NCI-H2081 (cell line): ENCODE results near the gene TTC38.

Source experiments
- DNase-seq, 2 experiments: peaks; one replicate each; lab custom pipeline; 2025; lab: John Stamatoyannopoulos, UW

Gene TTC38

DNA sequence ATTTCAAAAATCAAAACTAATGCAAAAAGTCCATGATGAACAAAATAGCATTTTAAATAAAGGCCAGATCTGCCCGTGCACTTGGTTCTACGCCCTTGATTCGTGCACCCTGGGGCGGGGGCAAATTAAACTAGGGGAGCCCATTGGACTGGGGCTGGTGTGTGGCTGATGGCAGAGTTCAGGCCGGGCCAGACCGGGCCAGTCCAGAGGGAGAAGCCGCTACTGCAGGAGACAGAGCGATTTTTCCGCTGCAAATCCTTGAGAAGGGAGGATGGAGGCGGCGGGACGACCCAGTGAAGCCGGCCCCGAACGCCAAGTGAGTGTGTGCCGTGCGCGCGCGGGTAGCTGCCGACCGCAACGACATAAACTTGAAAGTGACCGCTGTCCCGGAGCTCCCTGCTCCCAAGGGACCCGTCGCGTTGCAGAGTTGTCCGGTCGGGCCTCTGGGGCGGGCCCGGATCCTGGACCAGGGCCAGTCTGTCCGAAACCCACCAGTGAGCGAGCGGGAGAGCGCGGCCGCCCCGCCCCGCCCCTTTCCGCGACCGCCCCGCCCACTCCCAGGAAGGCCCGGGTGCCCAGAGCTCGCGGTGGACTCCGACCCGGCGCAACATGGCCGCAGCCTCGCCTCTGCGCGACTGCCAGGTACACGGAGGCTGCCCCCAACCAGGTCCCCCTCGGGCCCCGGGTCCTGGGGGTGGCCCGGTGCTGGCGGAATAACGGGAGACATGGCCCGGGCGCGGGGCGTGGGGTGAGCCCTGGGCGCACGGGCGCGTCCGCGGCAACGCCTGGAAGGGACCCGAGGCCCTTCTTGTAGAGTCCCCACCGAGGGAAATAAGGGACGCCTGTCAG is at the start of gene TTC38:
TSS of gene TTC38 (plus strand) at position 578 of the 849 bp plus-strand sequence. CDS start at position 610, 32 bp downstream.
- DNase-seq: peak in 1 of 2 experiments; percentile 40

DNA sequence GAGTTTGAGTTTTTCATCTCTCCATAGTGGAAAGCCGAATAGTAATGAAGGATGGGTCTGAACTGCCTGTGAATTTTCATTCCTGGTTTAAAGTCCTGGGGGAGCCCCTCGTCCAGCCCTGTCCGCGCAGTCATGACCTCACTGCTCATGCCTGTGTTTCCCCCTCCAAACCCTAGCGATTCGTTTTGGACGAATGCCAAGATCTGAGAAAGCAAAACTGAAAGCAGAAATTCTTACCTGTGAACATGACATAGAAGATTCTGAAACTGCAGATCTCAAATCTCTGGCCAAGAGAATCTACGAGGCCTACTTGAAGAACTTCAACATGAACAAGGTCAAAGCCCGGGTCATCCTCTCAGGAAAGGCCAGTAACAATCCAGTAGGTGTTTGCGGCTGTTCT is 48.2 kb upstream of the TTC38 start:
- peak in 1 of 2 experiments; percentile 2 for DNase-seq

DNA sequence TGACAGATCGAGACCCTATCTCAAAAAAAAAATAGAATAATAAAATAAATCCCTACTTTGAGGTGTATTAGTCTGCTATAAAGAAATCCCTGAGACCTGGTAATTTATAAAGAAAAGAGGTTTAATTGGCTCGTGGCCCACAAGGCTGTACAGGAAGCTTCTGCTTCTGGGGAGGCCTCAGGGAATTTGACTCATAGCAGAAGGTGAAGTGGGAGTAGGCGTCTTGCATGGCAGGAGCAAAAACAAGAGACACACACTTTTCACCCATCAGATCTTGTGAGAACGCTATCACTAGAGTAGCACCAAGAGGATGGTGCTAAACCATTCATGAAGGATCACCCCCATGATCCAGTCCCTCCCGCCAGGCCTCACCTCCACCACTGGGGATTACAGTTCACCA is 46.9 kb upstream of the TTC38 start:
- no peak for DNase-seq

DNA sequence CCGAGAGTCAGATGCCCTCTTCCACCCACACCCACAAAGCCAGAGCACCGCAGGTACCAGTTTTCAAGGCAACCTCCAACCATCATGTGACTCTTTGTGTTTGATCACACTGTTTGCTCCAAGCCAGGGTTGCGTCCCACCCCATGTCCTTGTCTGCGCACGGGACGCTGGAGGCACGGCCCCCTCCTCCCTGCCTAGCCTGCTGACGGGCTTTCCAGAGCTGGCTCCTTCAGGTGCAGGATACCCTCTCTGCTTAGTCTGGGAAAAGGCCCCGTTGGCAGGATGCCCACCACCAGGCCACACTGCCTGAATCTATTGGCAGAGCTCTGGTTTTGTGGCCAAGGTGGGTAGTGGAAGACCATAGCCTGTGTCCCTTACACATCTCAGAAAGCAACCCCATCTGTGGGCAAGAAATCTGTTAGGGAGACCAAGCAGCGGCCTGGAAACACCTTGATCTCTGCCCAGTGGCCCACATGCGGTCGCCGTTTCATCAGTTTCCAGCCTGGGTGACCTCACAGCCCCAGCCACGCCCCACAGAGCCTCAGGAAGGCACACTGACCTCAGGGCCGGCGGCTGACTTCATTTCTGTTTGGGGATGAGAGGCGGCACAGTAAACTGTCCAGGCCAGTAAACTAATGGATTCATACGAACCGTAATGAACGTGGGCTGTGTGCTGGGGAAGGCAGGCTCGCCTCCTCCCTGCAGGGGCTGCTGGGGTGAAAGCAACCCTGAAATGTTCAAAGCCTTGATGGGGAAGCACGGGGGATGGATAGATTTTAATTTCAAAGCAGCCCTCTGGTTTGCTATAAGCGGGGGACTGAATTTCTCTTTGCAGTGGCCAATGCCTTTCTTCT is 43.5 kb upstream of the TTC38 start:
- no peak for DNase-seq

DNA sequence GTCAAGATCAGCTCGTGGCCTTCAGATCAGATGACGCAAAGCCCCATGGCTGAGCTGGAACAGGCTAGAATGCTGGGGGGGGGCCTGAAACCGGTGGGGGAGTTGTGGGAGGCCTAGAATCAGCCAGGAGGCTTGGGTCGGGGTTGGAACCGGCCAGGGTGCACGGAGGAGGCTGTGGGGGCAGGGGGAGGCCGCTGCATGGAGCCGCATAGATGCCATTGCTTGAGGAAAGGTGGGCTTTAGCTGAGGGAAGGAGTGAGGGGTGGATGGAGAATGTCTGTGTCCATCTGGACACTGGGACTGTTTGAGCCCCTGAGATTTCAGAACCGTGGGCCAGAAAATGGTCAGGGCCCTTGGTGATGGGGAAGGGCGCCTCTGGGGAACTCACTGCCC is 42.9 kb upstream of the TTC38 start:
- no peak for DNase-seq

DNA sequence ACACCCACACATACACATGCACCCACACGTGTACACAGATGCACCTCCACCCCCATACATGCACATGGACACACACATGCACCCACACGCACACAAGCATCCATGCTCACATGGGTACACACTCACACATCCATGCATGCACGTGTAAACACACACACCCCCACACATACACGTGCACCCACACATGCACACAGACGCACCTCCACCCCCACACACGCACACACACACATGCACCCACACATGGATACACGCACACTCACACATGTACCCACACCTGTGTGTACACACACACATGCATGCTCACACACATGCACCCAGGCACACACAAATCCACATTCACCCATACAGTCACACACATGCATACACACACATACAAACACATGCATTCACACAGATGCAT is 42.2 kb upstream of the TTC38 start:
- no peak for DNase-seq

DNA sequence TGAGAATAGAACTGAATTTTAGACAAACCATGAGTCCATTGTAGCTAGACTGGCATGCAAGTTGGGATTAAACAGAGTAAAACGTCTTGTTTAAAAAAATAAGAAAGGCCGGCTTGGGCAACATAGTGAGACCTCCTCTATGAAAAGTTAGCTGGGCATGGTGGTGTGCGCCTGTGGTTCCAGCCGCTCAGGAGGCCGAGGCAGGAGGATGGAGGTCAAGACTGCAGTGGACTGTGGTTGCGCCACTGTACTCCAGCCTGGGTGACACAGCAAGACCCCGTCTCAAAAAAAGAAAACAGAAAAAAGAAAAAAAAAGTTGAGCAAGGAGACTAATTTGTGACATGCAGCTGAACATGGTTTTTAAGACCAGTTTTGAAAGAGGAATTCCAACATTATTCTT is 41.2 kb upstream of the TTC38 start:
- DNase-seq: no peak

DNA sequence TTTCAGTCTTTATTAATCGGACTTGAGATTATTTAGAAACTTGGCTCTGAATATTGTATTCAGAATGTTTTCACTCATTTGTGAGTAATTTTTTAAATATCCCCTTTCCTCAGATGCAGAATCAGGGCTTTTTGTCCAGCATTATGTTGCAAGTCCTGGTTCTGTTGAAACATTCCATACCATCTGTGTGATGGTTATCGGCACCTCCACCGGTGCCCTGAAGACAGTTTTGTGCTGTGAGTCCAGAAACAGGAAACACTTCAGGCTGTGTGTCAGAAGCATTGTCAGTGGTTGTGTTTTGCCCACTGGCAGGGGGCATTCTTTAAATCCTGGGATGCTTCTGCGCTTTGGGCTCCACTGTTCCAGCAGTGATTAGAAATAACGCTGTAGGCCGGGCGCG is 38.1 kb upstream of the TTC38 start:
- DNase-seq: no peak

DNA sequence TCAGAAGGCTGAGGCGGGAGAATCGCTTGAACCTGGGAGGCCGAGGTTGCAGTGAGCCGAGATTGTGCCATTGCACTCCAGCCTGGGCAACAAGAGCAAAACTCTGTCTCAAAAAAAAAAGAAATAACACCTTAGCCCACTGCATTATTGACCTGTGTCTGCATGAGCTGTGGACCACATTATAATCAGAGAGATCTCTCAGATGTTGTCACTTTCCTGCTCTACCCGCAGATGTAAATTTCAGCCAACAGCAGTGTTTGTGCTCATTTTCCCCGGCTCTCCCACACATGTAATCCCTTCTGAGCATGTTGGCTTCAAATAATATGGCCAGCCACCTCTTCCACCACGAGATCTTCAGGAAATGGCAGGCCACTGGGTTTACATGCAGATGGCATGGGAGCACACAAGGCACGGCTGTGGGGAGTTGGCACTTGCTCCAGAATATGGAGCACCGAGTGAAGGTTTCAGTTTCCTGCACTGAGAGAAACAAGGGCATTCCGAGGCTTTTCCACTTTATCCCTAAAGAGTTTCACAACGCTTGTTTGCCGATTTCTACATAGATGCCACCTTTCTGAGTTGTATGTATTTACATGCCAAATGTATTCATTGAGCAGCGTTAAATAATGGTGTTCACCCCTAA is 37.4 kb upstream of the TTC38 start:
- no peak for DNase-seq

DNA sequence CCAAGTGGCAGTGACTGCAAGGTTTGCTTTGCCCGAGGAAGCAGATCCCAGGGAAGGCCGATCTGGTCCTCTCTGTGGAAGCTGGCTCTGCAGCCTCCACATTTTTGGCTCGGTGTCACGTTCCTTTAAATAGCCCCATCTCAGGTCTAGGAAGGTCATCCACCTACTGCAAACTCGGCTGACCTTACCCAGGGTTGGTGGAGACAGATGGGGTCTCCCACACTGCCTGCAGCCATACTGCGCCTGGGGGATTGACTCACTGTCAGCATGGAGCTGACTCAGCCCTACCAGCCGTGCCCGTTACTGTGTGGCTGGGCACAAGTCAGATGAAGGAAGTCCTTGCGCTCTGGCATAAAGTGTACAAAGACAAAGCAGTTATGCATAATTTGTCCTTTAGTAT is 34.6 kb upstream of the TTC38 start:
- DNase-seq: no peak

DNA sequence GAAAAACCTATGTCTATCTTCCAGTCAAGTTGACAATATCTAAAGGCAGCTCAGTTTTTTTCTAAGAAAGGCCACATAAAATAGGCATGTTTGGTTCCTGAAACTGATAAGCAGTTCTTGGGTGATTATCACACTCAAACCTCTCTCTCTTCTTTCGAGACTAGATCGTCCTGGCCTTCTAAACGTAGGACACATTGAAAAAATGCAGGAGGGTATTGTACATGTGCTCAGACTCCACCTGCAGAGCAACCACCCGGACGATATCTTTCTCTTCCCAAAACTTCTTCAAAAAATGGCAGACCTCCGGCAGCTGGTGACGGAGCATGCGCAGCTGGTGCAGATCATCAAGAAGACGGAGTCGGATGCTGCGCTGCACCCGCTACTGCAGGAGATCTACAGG is 32.8 kb upstream of the TTC38 start:
- no peak for DNase-seq

DNA sequence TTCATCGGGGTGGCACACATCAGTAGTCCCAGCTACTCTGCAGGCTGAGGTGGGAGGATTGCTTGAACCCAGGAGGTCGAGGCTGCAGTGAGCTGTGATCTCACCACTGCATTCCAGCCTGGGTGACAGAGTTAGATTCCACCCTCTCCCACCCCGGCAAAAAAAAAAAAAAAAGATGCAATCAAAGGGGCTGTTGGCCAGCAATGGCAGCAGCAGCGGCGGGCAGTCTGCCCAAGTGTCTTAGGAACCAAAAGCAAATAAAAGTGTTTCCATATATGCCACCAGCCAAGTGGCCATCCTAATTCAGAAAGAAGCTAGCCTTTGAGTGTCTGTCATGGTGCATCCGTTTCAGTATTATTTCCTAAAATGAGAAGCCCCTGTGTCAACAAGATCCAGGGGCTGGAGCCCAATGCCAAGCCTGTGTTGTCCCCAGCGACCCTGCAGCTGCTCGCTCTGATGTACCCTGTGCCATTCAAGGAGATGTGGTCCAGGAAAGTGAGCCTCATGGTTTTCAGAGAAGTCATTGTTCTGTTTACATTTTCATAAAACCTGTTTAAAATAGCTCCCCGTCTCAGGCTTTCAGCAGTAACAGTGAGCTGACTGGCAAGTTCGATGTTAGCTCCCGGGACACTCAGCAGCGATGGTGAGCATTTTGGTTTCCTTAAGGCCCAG is 30.2 kb upstream of the TTC38 start:
- DNase-seq: no peak

DNA sequence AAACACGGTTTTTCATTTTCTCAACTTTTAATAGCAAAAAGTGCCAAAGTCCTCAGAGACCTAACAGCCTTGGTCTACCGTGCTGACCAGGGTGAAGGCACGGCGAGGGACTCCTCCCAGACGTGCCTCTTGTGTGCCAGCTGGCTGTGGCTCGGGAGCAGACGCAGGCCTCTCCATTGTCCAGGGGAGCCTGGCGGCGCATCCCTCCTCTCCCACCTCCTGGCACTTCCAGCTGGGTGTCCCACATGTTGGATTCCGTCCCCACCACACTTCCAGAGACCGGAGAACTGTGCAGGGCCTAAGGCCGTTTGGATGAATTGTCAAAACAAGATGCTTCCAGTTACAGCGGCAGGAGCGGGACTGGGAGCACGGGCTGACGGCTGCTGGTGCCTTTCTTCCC is 29.3 kb upstream of the TTC38 start:
- no peak for DNase-seq

DNA sequence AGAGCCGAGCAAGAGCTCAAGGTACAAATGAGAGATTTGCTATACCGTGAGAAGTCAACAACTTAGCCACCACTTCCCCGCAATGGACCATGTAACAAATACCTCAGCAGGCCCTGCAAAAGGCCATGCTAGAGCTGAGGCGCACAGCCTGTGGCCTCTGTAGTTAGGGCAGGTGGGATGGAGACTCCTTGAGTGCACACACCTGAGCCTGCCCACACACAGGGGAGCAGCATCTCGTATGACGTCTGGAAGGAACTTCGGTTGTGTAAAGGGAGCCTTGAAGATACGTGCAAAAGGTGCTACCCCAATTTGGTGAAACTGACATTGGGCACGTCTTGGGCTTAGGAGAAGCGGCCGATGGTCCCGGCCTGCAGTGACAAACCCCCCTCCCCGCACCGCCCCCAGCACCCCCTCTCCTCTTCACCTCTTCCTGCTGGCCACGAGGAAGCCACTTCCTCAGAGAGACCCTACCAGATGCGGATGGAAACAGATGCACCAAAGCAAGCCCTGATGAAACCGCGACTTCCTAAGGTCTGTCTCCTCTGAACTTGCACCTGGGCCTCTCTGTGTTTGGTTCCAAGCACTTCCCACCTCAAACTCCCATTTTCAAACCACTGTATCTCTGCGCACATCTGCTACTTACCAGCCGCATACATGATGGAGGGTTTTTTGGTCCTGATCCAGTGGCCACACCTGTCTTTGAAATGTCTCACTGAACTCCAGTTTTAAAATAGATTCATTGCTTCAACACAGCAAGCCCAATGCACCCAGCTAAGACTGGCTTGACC is 28.4 kb upstream of the TTC38 start:
- no peak for DNase-seq

DNA sequence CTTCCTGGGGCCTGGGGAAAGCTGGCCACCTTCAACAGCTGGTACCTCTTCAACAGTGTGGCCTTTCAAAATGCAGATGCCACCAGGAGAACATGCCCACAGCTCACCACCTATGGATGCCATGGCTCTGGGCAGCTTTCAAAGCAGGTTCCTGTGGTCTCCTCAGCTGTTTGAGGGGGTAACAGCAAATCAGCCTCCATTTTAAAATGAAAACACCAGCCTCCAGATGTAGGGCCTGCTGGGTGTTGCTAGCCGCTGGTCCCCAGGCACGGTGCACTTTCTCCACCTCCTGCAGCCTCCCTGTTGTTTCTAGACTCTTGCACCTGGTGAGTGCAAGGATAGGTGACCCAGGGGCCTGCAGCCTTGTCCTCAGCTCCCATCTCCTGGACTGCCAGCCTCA is 27.7 kb upstream of the TTC38 start:
- no peak for DNase-seq

DNA sequence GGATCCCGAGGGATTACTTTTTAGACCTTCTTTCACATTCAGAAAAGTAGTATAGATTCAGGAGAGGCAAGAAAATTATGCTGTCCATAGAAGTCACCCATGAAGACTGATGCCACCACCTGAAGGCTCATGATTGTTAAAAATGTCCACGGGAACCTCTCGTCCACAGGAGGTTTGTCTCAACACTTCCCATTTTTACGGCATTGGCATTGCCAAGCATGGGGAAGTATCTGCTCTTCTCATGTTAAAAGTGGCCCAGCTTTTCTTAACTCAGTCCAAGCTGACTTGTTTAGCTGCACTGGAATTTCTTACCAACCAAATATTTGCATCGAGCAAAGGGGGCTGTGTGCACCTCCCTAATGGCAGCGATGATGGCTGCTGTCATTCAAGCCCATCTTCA is 27.3 kb upstream of the TTC38 start:
- no peak for DNase-seq

DNA sequence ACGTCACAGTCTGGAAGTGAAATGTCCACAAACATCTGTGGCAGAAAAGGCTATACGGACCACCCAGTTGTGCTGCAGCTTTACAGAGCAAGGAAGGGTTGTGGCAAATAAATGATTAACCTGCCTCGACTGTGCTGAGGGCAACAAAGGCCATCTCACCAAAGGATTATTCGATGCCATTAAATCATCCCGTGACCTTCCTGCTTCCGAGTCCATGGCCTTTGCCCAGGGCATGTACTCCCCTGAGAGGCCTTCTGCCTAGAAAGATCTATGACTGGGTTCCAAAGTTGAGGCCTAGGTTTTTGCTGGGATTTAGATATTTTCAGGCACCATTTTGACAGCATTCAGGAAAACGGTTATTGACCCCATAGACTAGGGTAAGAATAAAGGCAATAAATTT is 26.9 kb upstream of the TTC38 start:
- no peak for DNase-seq

DNA sequence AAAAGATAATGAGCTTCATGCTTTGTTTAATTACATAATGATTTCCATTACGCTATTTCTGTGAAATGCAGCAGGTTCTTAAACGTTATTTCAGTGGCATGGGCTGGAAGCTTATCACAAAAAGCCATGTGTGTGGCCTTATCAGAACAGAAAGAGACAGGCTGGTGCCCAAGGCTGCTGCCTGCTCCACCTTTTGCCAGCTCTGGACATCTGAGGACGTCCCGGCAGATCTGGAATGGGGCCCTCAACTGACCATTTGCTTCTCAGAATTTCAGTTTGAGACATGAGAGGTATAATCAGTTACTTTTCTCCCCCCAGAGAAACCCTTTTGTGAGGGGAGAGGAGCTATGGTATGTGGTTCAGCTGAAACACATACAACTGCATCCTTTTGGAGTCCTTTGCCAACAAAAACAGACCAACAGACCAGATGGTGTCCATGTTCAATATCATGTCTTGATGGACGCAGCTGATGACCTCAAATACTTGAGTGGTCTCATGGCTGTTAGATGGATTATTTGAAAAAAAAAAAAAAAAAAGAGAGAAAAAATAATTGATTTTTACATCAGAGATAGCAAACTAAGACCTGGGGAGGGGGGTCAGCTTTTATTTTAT is 26.3 kb upstream of the TTC38 start:
- no peak for DNase-seq

DNA sequence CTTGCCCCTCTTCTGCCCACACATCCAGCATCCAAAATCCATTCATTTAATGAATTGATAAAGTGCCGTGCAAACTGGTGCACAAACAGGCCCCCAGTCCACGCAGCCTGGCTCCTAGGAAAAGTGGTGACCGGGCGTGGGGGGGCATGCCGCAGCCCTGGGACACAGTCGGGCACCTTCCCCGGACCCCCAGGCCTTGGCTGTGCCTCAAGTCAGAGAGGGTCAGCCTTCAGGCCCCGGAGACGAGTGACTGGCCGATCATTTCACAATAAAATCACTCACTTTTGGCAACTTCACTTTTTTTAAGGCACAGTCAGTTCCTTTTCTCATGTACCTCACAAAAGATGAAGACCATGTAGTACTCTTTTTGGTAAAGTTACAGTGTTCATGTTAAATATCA is 25.7 kb upstream of the TTC38 start:
- no peak for DNase-seq

DNA sequence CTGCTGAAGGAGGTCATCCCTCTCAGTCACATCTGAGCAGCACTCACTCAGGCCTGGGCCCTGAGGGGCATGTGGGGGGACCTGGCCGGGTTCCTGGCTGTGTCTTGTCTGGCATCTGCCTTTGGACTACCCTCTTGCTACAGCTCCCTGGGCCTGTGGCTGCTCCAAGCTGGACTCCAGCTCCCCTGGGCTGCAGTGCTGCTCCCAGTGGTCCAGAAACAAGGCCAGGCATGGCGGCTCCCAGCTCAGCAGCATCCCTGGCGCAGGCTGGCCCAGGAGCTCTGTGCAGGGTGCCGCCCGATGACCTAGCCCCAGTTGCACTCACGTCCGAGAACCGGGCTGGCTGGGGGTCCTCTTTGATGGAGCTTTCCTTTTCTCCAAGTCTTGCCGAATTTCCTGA is 23.0 kb upstream of the TTC38 start:
- DNase-seq: no peak

DNA sequence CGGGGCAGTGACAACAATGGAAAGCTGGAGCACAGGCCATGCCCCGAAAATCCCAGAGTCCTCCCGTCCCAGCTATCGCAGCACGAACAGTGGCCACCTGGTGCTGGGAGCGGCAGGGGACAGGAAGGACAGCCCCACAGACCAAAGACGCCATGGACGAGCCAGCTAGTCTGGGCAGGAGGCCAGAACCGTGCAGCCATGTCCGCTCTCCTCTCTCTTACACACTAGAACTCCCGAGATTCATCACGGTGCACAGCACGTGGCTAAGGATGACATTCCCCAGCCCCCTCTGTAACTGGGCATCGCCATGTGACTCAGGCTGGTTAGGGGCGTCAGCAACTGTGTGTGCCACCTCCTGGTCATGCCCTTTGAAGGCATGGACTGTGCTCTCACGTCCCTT is 22.3 kb upstream of the TTC38 start:
- DNase-seq: peak in 1 of 2 experiments; percentile 55
